HG03469 (cell line): ENCODE results near the gene ZNF90.
"Not testable (repeated sequence)": the region's sequence is repeated elsewhere in the genome, so short reads cannot be mapped to it uniquely, and the experiment has no call there.

Experiments used
- ATAC-seq: cut with Tn5 transposase; IDR thresholded peaks from one replicate; pipeline ENCODE4 v1.9.1; 2021; ENCODE audit warnings: mild to moderate bottlenecking, moderate library complexity, moderate number of reproducible peaks; ENCODE audit not compliant: unreplicated experiment

ZNF90 gene

DNA sequence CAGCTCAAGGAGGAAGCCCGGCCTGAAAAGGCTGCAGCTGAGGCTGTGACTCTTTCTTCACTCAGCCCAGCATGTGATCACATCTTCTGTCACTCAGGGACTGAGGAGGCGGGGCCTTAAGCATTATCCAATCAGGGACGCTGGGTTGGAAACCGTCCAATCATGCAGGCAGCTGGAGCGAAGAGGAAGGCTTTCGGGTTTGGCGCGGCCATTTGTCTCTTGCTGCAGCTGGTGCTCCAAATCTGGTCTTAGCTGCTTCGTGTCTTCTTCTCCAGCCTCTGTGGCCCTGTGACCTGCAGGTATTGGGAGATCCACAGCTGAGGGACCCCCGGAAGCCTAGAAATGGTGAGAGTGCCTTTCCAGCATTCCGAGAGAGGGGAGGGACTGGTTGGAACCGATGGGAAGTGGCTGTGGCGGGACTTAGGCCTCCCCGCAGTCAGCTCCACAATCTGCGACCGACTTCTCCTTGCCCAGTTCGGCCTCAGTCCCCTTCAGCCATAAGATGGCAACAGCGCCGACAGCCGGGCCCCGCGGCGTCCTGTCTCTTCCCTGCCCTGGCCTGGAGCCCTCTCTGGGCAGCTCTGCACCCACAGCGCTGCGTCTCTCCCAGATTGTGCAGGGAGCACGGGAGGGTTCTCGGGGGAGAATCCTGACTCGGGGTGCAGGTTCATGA is at the start of gene ZNF90:
ZNF90 (plus strand) TSS at position 210 of the 673 bp plus-strand sequence; CDS start at position 343, 133 bp downstream.
- peak; percentile 88 for ATAC-seq

DNA sequence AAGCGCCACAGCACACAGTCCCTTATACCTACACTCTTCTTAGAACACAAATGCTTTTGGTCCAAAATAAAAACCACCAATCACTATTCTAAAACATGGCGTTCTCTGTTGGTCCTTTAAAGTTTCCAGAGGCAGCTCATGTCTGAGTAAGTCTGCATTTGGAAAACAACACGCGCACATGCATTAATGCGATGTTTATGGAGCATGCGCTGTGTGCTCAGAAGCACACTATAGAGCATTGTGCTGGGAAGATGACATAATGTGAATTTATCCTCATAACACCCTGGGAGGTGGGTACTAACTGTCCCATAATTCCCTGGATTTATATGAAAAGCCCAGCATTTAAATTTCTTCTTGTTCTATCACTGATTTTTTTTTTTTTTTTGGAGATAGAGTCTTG is 49.2 kb upstream of the ZNF90 start:
- ATAC-seq = no peak

- ATAC-seq = no peak
Measured at GRCh38 chr19:20035935-20036334, 41.9 kb upstream of the ZNF90 start.

- no peak for ATAC-seq
Measured at GRCh38 chr19:20038358-20039202, 39.2 kb upstream of the ZNF90 start.

GRCh38 chr19:20039203-20039723 is 38.5 kb upstream of the ZNF90 start, which contains the start of gene ZNF682:
TSS of gene ZNF682 (minus strand) at chr19:20039505. CDS start at chr19:20039345, 160 bp downstream.
- peak; percentile 87 for ATAC-seq

GRCh38 chr19:20044663-20045062 is 33.1 kb upstream of the ZNF90 start:
- no peak for ATAC-seq

DNA sequence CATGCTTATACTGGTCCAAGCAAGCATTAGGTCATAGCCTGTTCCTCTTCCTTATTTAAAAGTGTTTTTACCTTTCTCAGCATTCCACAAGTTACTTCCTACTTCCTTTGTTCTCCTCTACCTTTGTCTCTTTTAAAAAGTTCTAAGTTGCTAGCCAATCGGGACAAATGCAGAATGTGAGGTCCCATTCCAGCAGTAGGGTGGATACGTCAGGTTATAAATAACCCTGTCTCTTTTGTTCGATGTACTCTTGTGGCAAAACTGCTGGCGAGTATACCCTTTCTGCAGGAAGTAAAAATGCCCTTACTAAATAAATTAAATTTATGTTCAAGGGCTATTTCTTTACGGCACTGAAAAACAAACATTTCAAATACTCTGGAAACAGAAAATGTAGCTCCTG is 32.1 kb upstream of the ZNF90 start:
- ATAC-seq = not testable (repeated sequence)

DNA sequence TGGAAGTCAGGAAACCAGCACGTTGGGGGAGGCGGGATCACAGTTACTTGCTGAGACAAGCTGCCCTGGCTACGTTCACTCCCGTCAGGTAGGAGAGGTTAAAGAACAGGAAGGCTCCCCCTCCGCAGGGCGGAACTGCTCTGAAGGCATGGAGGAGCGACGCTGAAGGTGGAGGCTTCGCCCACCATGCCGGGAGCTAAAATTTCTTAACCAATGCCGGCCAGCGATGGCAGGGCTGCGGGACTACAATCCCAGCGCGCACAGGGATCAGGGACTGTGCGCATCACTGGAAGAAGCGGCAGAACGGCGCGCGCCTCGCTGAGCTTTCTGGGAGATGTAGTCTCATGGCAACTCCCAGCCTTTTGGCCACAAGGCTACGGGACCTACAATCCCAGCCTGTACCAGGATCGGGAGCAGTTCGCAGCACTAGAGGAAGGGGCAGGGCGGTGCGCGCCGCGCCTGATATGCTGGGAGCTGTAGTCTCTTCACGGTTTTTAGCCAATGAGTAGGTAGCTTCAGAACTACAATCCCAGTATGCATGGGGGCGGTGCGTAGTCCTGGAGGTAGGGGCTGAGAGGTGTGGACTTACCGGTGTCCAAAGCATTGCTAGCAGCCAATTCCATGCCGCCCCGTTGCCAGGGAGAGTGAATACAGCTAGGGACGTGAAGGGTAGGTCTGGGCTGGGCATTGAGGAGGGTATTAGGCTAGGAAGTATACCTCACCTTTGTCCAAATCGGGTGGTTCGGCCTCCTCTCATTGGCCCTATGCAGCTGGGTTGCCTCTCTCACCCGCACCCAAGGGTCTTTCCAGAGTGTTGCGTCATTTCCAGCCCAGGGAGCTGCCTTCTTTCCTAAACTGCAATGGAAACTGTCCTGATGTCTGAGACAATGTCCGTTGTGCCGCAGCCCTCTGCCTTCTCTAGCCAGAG is 25.7 kb upstream of the ZNF90 start:
- peak; percentile 97 for ATAC-seq

GRCh38 chr19:20058738-20059137 is 19.1 kb upstream of the ZNF90 start:
- not testable (repeated sequence) for ATAC-seq

- ATAC-seq = no peak
Measured at GRCh38 chr19:20060282-20060681, 17.5 kb upstream of the ZNF90 start.

DNA sequence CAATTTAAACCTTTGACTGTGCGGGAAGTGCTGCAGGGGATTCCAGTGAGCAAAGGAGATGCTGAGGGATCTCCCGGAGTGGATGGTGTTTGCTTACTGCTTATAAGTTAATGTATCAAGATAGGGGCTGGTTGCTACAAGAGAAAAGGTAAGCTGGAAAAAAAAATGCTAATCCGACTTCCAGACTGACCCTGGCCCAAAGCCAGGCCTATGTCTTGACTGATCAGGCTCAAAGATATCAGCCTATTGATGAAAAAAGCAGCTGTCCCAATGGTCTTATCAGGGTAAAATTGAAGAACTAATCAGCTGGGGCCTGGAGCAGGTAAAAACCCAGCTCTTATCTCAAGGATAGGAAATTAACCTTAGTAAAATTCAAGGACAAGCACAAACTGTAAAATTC is 10.9 kb upstream of the ZNF90 start:
- no peak for ATAC-seq

DNA sequence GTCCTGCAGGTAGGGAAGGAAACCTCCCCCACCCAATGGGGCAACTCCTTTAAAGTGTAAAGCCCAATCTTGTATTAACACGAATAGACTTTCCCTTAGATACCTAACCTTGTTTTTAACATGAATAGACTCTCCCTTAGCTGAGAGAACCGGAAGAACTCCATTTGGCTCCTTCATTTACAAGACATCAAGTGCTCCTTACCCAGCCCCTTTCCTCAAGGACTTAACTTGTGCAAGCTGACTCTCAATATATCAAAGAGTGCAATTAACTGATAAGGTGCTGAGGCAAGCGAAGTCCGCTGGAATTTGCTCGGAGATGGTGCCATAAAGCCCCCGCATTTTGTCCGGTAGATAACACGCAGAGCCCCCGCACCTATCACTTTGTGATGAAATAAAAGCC is 9.9 kb upstream of the ZNF90 start:
- ATAC-seq = no peak

DNA sequence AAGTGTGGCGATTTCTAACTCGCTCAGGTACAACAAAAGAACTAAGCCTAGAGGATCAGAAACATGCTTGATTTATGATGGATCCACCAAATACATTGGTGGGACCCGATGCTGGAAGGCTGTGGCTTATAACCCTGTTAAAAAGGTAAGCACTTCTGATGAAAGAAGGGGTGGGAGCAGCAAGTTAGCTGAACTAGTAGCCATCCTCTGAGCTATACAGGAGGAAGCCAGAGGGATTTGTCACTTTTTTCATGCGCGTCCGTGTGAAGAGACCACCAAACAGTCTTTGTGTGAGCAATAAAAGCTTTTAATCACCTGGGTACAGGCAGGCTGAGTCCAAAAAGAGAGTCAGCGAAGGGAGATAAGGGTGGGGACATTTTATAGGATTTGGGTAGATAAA is 9.2 kb upstream of the ZNF90 start:
- not testable (repeated sequence) for ATAC-seq

GRCh38 chr19:20070691-20071090 is 7.1 kb upstream of the ZNF90 start:
- no peak for ATAC-seq

GRCh38 chr19:20072936-20073335 is 4.9 kb upstream of the ZNF90 start:
- no peak for ATAC-seq

DNA sequence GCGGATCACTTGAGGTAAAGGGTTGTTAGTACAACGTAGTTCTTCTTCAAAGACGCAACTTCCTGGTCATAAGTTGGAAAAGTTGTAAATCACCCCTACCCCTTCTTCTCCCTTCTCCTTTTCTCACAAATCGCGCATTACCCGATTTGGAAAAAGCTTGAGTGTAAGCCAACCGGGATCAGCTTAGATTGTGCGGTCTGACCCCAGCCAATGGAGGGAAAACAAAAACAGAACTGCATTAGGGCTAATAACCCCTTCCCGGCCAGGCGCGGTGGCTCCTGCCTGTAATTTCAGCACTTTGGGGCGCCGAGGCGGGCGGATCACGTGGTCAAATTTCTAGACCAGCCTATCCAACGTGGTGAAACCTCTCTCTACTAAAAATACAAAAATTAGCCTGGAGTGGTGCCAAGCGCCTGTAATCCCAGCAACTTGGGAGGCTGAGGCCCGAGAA is 806 bp downstream of the ZNF90 start:
- ATAC-seq = no peak

GRCh38 chr19:20079476-20079875 is 1.7 kb downstream of the ZNF90 start:
- ATAC-seq = no peak

DNA sequence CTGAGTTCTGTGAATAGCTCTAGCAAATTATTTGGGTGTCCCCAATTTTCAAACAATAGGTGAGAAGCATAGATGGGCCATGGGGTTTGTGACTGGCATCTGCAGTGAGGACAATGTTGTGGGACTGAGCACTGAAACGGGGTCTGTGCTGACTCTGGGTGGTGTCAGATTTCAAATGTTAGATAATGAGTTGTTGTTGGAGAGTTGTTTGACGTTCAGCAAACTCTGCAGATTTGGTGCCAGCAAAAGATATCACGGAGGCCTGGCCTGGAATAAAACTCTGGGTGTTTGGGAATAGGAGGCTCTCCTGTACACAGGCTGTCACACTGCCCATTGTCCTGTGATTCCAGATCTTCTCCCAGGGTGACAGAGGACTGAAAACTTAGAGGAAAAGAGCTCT is 2.9 kb downstream of the ZNF90 start:
- no peak for ATAC-seq

- not testable (repeated sequence) for ATAC-seq
Measured at GRCh38 chr19:20082232-20082833, 4.5 kb downstream of the ZNF90 start.

GRCh38 chr19:20082876-20083275 is 5.1 kb downstream of the ZNF90 start:
- not testable (repeated sequence) for ATAC-seq
